GM12891 (cell line): Measurements from ENCODE around the gene MADD.

Experiments
- POLR2A ChIP-seq: IDR thresholded peaks from 2 replicates; pipeline ENCODE4 v1.6.1; 2011; ENCODE audit warnings: low read depth, low read length, control low read depth
- POLR2AphosphoS5 ChIP-seq: IDR thresholded peaks from 2 replicates; pipeline ENCODE4 v1.6.1; 2011; ENCODE audit warnings: low read depth, low read length, control low read depth
- TAF1 ChIP-seq: IDR thresholded peaks from 2 replicates; pipeline ENCODE4 v1.6.1; 2011; ENCODE audit warnings: low read depth, low read length, control low read depth

DNA sequence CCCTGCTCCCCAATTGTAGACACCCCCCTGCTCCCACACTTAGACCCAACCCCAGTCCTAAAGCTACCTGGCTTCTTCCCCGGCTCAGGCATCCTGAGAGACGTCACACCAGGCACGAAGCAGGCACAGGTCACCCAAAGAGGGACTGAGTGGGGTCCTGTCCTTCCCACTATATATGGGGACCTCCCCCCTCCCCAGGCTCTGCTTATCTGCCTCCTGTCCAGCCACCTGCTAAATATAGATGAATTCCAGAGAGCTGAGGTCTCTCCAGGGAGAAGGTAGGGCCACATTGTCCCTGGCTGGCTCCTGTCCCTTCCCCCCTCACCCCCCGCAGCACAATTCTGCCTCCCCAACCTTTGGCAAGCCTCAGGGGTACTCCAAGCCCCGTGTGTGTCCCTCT, 82.6 kb downstream of the MADD start, which contains the start of gene MYBPC3:
- TF ChIP-seq TAF1 (no peak), POLR2A (no peak), POLR2AphosphoS5 (no peak)
